HG02870 (cell line): ENCODE measurements around the gene RXFP4.
A peak's percentile ranks its signal among the peaks of the same experiment; 100 is the strongest.
"Not testable (repeated sequence)": the region's sequence is repeated elsewhere in the genome, so short reads cannot be mapped to it uniquely, and the experiment has no call there.

Source experiments
- ATAC-seq: cut with Tn5 transposase; IDR thresholded peaks from one replicate; pipeline ENCODE4 v1.9.1; 2021; ENCODE audit warnings: mild to moderate bottlenecking, moderate library complexity; ENCODE audit not compliant: unreplicated experiment

Gene RXFP4, protein sequence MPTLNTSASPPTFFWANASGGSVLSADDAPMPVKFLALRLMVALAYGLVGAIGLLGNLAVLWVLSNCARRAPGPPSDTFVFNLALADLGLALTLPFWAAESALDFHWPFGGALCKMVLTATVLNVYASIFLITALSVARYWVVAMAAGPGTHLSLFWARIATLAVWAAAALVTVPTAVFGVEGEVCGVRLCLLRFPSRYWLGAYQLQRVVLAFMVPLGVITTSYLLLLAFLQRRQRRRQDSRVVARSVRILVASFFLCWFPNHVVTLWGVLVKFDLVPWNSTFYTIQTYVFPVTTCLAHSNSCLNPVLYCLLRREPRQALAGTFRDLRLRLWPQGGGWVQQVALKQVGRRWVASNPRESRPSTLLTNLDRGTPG

DNA sequence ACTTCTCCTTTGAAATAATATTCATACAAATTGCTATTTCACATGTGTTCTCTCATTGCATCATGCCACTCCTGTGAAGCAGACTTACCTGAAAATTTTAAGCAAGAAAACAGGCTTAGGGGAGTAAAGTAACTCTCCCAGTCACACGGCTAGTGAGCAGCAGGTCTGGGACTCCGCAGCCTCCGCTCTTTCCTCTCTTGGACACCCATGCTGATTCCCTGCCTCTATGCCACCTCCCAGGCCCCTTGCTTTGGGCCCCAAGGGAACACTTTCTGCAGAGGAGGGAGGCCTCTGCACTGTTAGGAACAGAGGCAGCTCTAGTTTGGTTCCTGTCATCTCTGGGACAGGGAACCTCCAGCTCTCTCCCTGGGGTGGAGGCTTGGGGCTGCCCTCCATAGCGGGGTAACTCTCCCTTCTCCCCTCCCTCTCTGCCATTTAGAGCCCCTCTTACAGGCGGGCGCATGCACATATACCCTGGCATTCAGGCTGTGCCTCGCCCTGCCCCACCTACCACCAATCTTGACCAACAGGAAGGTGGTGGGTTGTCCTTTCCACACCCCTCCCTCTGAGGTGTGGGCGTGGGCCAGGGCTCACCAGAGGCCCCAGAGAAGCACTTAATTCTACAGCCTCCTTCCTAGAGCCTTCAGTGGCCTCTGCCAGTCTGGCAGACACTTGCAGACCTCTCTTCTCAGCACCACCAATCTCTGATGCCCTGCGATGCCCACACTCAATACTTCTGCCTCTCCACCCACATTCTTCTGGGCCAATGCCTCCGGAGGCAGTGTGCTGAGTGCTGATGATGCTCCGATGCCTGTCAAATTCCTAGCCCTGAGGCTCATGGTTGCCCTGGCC is at the start of gene RXFP4:
TSS of gene RXFP4 (plus strand) at position 646 of the 852 bp plus-strand sequence. CDS start at position 718, 72 bp downstream.
- ATAC-seq = no peak

DNA sequence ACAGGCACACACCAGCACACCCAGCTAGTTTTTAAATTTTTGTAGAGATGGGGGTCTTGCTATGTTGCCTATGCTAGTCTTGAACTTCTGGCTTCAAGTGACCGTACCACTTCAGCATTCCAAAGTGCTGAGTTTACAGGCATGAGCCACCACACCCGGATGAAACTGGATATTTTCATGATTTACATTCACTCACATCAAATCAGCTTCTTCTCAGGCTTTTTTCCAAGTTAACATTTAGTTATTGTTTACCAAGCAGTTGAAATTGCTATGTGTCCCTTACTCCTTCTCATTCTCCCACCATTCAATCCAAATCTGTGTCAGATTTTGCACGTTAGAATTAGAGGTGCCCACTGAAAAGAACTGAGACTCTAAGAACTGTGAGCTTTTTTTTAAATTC is 48.6 kb upstream of the RXFP4 start:
- no peak for ATAC-seq

GRCh38 chr1:155893389-155894142 is 47.9 kb upstream of the RXFP4 start:
- ATAC-seq = no peak

- ATAC-seq = not testable (repeated sequence)
Observed at GRCh38 chr1:155895617-155896016, 45.8 kb upstream of the RXFP4 start.

DNA sequence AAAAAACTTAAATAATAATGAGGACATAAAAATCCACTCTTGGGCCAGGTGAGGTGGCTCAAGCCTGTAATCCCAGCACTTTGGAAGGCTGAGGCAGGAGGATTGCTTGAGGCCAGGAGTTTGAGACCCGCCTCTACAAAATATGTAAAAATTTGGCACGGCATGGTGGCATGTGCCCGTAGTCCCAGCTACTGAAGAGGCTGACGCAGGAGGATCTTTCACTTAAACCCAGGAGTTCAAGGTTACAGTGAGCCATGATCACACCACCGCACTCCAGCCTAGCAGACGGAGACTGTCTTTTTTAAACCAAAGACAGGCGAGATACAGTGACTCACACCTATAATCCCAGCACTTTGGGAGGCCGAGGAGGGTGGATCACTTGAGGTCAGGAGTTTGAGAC is 45.0 kb upstream of the RXFP4 start:
- not testable (repeated sequence) for ATAC-seq

GRCh38 chr1:155897746-155898145 is 43.7 kb upstream of the RXFP4 start:
- no peak for ATAC-seq

GRCh38 chr1:155898888-155899287 is 42.5 kb upstream of the RXFP4 start:
- ATAC-seq = no peak

DNA sequence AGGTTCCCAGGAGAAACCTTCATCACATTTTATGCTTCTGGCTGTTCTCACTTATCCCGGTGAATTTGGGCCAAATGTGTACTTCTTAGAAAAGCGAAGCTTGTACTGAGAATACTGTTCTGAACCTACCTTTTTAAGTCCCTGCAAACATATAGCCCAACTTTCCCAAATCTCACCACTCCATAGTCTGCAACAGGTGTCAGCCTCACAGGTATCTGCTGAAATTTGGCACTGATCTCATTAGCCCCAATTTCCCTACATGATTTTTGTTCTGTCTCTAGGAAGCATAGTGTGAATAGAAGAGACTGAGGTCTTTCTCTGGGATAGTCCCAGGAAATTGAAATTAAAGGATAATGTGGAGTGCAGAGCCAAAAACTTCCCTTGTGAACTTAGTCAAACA is 41.8 kb upstream of the RXFP4 start:
- ATAC-seq = no peak

GRCh38 chr1:155900161-155900560 is 41.3 kb upstream of the RXFP4 start:
- ATAC-seq = no peak

DNA sequence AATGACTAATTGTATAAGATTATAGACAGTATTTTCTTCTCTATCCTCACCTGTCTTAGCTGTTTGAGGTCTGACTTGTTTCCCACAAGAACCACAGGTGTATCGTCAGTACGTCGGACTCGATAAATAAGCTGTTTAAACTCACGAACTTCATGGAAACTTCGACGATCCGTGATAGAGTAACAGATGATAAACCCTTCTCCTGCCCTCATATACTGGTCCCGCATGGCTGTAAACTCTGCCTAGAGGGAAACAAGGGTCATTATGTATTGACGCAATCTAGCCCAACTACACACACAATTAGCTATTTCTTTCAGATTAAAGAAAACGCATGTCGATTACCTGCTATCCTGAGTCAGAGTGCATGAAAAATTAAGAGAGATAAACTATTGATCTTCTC is 37.2 kb upstream of the RXFP4 start:
- ATAC-seq = no peak

DNA sequence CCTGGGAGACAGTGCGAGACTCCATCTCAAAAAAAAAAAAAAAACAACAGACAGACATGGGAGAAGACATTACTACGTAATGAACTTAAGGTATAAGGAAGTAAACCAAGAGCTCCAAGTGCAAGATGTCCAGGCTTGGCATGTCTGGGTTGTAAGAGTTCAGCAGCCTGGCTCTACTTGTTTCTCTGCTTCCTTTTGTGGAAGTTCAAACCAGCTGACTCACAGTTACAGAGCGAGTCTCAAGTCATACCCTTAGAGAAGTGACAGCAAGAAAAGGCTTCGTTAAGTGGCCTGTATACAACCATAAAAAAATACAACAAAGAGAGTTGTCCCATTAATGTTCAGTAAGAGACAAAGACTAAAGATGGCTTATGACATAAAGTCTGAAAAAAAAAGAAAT is 31.5 kb upstream of the RXFP4 start:
- no peak for ATAC-seq

- no peak for ATAC-seq
Observed at GRCh38 chr1:155910621-155911121, 30.8 kb upstream of the RXFP4 start.

DNA sequence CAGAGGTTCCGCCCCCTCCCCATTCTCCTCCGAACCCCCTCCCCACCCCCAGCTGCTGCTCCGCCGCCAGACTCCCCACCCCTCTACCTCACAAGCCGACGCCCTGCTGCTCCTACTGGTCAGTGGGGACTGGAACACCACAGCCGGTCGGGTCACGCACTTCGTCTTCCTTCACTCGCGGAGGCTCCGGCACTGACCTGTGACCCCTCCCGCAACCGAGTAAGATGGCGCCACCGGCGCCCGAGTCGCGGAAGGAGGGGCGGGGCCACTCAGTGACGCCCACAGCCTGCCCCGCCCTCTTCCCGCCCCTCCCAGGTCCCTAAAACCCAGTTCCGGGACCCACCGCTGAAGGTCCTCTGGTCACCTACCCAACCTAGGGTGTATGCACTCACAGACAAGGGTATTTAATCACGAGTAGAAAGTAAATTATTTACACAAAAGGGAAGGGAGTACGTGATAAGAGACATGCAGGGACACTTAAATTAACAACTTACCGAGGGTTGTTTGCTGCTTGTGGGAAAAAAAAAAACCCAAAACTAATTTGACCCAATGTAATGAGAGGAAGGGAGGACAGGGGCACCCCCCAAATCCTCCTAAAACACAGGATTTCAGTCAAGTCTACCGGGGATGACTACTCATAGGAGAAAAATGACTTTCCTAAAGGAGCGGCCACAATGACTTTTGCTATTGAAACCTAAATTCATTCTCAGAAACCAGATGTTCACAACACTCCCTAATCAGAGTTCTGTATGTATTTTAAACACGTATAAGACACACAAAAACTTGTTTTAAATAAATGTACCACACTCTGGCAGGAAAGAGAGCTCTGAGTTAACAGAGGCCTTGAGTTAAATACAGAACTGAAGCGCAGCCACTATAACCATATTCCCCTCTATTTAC is 30.0 kb upstream of the RXFP4 start, which contains the start of gene RIT1:
TSS of gene RIT1 (minus strand) at position 194 of the 900 bp plus-strand sequence. CDS start 588 bp downstream, outside the sequence.
- ATAC-seq = peak; percentile 68

GRCh38 chr1:155912056-155912536 is 29.3 kb upstream of the RXFP4 start:
- ATAC-seq = peak; percentile 27

- ATAC-seq = no peak
Observed at GRCh38 chr1:155913969-155914757, 27.3 kb upstream of the RXFP4 start.

GRCh38 chr1:155918660-155919059 is 22.8 kb upstream of the RXFP4 start:
- no peak for ATAC-seq

DNA sequence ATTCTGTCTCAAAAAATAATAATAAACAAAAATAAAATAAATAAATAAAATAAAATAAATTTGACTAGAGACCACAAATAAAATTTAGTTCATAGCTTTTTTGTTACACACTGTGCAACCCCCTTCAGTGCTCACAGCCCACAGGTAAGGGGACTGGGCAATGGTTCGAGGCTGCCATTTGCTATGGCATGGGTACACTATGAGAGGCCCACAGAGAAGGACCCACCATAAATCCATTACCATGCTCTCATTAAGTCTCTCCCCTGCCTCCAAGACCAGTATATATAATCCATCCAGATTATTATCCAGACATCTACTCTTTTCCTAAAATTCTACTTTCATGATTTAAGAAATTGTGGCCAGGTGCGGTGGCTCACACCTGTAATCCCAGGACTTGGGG is 21.6 kb upstream of the RXFP4 start:
- ATAC-seq = no peak

- ATAC-seq = no peak
Observed at GRCh38 chr1:155920717-155921116, 20.7 kb upstream of the RXFP4 start.

- no peak for ATAC-seq
Observed at GRCh38 chr1:155925506-155925905, 15.9 kb upstream of the RXFP4 start.
